Measurements from ENCODE around the gene VPS37B.
"Not testable (repeated sequence)": the region's sequence is repeated elsewhere in the genome, so short reads cannot be mapped to it uniquely, and the experiment has no call there.

The VPS37B gene

DNA sequence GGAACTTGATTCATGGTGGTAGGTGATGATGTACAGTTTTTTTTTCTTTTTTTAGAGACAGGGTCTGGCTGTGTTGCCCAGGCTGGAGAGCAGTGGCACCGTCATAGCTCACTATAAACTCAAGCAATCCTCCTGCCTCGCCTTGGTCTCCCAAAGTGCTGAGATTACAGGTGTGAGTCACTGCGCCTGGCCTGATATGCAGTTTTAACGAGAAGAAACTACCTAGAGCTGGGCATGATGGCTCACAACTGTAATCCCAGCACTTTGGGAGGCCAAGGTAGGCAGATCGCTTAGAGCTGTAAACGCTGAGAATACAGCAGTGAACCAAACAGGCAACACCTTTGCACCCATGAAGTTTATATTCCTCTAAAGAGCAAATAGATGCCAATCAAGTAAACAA, 13.0 kb upstream of the VPS37B start:
- DNase-seq (ENCODE audit: low read depth, low spot score): no peak

DNA sequence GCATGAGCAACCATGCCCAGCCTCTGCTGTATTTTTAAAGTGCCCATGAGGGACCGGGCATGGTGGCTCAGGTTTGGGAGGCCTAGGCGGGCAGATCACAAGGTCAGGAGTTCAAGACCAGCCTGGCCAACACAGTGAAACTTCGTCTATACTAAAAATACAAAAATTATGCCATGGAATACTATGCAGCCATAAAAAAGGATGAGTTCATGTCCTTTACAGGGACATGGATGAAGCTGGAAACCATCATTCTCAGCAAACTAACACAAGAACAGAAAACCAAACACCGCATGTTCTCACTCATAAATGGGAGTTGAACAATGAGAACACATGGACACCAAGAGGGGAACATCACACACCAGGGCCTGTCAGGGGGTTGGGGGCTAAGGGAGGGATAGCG, 9.3 kb upstream of the VPS37B start:
- not testable (repeated sequence) for DNase-seq (ENCODE audit: low read depth, low spot score)

DNA sequence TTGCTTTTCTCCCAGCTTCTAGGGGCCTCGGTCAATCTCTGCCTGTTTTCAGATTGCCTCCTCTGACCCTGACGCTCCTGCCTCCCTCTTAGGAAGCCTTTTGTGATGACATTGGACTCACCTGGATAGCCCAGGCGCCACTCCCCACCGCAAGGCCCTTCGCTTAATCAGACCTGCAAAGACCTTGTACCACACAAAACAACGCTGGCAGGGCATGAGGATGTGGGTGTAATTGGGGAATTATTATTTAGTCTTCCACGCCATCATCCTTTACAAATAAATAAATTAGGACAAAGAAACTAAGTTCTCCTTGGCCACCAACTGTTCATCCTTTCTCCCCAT, 7.7 kb upstream of the VPS37B start:
- DNase-seq (ENCODE audit: low read depth, low spot score): no peak

DNA sequence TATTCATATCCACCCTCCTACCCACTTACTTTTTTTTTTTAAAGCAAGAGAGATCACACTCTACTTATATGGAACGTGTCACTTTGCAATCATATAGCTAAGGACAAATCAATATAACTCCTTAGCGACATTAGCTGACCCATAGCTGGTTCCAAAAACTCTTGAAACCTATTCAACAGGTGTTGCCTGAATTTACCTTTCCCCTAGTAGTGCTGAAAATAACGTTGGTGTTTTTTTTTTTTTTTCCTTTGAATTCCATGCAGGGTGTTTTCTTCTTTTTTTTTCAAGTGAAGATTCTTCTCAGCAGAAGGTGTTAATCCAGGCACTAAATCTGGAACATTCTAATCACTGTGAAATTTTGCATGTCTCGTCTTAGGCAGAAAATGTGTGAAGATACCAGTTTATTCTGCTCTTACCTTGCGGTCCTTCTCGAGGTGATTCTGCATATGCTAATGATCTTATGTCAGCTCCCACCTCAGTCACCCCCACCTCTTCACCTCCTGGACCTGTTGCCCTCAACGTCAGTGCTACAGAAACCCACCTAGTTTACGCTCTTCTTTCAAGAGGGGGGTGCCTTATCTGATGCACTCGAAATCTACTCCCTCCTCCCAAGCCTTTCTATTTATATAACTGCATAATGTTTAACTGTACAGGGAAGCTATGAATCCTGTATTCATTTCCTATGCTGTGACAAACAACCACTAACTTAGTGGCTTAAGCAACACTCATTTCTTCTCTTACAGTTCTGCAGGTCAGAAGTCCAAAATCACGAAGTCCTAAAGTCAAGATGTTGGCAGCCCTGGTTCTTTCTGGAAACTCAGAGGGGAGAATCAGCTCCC, 7.1 kb upstream of the VPS37B start:
- no peak for DNase-seq (ENCODE audit: low read depth, low spot score)

DNA sequence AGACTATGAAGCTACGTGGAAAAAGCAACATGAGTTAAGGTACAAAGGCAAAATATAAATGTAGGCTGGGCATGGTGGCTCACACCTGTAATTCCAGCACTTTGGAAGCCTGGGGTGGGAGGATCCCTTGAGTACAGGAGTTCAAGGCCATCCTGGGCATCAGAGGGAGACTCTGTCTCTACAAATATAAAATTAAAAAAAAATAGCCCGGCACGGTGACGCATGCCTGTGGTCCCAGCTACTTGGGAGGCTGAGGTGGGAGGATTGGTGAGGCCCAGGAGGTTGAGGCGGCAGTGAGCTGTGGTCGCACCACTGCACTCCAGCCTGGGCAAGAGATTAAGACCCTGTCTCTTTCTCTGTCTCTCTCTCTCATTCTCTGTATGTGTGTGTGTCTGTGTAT, 4.0 kb upstream of the VPS37B start:
- no peak for DNase-seq (ENCODE audit: low read depth, low spot score)

DNA sequence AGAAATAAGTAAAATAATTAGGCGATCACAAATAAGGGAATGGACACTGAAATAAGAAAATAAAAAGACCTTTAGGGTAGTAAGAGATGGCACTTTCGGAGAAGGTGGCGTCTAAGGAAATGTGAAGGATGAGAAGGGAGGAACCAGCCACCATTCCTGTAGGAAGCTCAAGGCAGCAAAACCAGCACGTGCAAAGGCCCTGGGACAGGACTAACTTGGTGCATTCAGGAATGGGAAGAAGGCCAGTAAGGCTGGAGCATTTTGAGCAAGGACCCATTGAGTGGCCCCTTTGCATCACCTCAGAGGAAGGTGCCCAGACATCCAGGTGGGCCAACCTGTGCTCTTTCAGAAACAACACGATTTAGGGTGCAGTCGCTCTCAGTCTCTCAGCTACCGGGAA, 738 bp upstream of the VPS37B start:
- no peak for DNase-seq (ENCODE audit: low read depth, low spot score)

DNA sequence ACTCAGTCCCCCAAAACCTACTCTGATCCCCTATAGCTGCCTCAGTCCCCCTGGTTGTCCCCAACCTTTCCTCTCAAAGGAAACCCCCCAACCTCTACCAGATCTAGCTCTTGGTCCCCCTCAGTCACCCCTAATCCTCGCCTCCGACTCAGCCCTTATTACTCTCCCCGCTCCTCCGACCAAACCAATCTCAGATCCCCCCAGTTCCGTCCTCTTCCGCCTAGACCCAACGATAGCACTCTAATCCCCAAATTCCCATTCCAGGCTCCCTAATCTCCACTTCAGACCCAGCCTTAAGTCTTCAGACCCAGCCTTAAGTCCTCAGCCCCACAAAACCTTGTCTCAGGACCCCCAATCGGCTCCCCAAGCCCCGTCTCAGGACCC, 612 bp downstream of the VPS37B start:
- no peak for DNase-seq (ENCODE audit: low read depth, low spot score)

DNA sequence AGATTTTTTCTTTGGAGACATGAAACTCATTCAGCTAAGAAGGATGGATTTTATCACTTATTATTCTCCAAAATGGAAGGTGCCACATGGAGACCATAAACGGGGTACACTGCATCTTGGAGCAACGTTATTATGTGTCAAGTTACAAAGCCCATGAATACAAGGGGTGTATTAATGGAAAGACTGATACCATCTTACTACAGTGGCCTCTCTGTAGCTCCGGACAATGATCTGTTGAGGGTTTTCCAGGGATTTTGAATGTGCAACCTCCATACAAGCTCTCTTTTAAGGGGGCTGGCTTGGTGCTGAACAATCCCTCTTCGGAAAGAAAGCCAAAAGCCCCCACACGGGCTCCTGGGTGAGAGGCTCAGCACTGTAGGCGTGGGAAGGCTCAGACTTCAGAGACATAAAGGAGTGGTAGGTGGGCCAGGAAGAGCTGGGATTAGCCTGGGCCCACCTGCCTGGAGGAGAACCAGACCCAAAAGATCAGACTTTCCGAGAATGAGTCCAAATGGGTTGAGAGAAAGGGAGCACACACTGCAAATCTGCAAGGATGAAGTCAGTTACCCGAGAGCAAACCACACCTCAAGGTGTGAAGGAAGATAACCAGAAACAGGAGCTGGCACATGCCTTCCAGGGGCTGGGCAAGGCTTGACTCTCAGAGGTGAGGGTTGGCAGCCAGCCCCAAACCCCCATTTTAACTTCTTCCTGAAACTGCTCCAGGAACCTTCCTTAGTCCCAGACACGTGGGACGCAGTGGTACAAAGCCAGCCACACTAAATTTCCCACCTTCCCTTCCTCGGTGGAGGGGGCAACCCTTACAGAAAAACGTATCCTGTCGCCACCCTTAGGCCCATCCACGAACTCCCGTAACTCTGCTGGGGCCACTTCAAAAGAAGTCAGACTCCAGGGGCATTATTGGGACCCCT, 1.5 kb downstream of the VPS37B start:
- DNase-seq (ENCODE audit: low read depth, low spot score): no peak

DNA sequence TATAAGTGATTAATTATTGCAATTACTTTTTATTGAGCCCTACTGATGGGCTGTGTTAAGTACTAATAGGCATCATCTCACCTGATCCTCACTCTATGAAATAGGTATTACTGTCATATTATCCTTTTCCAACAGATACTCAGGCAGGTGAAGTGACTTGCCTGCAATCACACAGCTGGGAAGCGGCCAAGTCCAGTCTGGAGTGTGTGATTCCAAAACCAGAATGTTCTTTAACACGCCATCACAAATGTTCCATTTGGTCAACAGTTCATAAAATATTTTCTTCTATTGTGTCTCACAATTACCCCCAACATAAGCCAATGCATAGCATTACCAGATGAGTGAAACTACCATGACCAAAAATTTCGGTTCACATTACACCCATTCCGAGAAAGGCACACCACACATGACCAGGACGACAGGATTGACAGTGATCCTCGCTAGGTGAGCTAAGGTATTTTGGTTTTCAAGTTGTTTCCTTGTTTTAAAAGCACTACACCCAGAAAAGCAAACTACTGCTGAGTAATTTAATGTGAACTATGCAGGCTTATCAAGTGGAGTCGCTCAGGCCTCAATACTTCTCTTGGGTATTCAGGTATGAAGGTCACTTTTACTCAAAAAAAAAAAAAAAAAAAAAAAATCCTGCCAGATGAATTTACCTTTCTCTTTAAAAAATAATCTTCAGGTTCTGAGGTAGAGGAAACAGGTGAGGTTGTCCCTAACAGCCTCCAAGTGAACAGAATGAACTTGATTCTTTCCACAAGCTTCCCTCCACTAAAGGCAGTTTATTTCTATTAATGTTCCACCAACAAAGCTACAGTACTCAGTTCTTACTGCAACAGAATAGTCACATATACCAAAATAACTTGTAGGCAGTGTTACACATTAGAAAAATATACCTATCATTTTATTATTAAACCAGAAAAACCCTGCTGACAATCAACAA, 2.4 kb downstream of the VPS37B start:
- no peak for DNase-seq (ENCODE audit: low read depth, low spot score)

DNA sequence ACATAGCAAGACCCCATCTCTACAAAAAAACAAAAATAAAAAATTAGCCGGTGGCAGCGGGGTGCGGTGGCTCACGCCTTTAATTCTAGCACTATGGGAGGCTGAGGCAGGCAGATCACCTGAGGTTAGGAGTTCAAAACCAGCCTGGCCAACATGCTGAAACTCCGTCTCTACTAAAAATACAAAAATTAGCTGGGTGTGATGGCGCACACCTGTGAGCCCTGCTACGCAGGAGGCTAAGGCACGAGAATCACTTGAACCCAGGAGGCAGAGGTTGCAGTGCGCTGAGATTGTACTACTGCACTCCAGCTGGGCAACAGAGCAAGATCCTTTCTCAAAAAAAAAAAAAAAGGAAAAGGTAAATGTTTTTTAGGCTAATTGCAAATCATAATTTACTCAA, 3.2 kb downstream of the VPS37B start:
- not testable (repeated sequence) for DNase-seq (ENCODE audit: low read depth, low spot score)

DNA sequence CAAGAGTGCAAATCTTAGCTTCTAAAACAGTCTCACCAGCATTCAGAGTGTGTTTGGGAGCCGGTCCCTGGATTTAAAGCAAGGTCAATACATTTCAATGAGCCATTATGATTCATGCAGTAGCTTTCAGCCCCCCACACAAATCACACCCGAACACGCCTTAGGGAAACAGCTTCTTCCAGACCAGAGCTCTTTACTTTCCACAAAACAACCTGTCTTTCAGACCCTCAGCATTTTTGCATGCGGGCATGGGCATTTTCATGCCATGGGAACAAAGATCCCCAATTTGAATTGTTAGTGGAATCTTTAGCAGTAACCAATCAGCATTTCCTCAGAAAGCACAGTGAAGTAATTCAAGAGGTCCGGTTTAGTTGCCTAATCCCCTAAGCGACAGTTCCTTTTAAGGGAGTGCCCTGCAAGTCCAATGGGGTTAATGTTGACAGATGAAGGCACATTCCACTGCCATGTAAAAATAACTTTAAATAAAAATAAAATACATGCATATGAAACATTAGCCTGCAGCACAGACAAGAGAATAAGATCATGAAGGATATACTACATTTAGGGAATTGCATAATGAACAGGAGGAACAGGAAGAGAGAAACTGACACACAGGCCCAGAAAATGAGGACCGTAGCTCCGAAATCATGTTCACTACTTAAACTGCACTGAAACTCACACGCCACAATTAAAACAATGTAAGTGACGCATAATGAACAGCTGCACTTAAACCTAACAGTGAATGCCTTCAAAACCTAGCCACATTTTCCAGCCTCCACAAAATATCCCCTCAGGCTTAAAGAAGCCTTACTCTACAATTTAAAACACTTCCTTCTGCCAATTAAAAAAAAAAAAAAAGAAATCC, 4.0 kb downstream of the VPS37B start:
- peak; percentile 72 for DNase-seq (ENCODE audit: low read depth, low spot score)

DNA sequence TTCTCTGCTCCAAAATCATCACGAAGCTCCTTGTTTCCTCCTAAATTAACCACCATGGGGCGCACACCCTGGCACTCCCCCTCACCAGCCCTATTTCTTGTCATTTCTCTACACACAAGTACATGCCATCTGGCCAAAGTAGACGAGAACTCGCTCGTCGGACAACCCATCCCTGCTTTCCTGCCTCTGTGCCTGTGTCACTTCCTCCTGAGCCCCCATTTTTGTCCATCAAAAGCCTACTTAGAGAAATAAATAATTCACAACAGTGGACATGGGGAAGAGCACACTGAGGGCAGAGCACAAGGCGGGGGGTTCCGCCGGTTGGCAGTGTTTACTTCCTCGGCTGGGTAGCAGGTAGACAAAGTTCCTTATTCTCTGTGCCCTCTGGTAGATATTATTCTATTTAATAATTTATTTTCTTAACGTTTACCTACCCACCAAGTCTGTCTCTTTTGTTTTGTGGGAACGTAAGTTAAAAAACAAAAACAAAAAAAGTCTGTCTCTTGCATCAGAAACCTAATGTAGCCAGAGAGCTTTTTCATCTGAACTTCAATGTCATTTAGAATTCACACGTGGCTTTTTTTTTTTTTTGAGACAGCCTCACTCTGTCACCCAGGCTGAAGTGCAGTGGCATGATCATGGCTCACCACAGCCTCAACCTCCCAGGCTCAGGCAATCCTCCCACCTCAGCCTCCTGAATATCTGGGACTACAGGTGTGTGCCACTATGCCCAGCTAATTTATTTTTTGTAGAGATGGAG, 6.0 kb downstream of the VPS37B start:
- DNase-seq (ENCODE audit: low read depth, low spot score): no peak

DNA sequence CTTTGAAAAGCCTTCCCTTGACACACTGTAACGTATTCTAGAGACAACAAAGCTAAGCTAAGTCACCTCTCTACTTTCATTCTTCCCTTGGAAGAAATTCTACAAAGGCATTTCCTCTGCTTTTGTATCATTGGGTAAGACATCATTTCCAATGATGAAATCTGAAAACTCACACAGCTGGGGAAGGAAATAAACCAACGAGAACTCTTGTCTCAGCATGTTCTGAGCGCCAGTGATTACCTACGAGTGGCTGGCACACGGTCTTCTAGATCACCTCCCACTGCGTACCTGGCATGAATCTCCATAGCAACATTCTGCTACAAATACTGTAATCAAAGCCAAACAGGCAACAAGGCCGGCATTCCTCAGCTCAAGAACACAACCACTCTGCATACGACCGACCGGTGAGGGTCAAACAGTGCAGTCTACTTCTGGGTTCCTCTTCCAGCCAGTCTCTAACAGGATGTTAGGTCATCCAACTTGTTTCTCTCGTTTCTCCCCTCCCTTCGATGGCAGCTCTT, 7.6 kb downstream of the VPS37B start:
- no peak for DNase-seq (ENCODE audit: low read depth, low spot score)

DNA sequence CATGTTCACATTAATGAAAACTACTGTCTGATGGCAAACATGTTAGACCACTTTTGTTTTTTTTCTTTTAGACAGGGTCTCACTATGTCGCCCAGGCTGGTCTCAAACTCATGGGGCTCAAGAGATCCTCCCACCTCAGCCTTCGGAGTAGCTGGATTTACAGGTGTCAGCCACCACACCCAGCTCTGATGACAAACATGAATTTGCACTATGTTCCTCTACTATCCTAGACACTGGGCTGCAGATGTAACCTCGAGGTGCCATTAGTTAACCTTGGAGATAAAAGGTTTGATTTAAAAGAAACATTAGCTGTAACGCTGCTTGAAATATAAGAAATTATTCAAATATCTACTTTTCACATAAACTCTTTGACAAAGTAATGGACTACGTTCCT, 8.1 kb downstream of the VPS37B start:
- no peak for DNase-seq (ENCODE audit: low read depth, low spot score)

DNA sequence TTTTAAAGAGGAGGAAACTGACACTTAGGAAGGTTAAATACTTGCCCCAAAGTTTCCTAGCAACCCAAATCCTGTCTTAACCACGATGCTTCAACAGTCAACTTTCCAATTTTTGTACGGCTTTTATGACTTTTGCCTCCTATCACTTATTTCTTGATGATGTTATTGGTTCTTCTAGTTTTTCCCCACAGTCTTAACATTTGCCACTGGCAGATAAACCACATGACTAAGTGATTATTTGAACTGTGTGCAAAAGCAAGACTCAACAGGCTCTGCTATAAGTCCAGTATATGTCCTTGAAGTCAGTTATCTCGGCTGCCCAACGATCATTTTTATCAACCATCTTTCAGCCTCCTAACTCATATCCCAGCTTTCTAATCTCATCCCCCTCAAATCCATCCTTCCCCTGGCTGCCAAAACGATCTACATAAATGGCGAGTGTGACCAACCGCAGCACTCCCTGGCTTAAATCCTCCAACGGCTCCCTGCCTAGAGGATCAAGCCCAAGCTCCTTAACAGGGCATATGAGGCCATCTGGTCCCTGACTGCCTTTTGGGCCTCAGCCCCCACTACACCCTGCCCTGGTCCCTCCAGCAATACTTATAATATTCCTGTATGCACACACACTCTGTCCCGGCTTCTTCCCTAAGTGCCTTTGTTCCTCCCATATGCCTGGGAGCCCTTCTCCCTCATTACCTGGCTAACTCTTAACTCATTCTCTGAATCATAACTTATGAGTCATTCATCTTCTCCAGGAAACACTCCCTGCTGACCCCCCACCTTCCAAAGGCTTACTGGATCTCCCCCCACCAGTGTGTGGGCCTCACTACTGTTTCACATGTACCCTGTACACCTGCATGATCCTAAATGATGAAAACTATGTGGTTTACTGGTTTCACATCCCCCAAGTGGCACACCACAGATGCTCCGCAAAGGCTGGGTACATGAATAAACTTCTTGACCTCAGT, 8.8 kb downstream of the VPS37B start:
- no peak for DNase-seq (ENCODE audit: low read depth, low spot score)

DNA sequence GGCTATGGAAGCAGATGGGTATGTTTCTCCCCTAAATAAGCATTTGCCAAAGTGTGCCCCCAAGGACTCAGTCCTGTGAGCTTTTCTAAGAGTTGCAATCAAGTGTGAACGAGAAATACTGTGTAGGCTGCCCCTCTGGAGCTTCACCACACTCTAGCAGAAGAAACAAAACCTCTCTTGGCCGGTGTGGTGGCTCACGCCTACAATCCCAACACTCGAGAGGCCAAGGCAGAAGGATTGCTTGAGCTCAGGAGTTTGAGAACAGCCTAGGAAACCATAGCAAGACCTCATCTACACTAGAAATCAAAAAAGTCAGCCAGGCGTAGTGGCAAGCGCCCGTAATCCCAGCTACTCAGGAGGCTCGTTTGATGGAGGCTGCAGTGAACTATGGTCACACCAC, 9.8 kb downstream of the VPS37B start:
- no peak for DNase-seq (ENCODE audit: low read depth, low spot score)

DNA sequence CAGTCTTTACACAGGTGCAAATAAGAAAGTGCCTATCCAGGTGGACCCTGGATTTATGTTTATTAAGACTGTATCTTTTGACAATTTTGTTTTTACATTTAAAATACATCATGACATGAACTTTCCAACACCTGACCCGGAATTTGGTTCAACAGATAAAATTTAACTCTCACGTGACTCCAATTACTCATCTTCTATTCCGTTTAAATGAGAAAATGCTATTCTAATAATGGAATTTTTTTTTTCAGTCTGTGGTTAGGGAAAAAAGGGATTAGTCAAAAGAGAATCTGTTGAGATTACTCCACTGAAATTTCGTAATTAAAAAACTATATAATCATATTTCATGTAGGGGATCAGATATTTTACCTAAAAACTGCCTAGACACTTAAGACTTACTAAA, 11.1 kb downstream of the VPS37B start:
- DNase-seq (ENCODE audit: low read depth, low spot score): no peak

DNA sequence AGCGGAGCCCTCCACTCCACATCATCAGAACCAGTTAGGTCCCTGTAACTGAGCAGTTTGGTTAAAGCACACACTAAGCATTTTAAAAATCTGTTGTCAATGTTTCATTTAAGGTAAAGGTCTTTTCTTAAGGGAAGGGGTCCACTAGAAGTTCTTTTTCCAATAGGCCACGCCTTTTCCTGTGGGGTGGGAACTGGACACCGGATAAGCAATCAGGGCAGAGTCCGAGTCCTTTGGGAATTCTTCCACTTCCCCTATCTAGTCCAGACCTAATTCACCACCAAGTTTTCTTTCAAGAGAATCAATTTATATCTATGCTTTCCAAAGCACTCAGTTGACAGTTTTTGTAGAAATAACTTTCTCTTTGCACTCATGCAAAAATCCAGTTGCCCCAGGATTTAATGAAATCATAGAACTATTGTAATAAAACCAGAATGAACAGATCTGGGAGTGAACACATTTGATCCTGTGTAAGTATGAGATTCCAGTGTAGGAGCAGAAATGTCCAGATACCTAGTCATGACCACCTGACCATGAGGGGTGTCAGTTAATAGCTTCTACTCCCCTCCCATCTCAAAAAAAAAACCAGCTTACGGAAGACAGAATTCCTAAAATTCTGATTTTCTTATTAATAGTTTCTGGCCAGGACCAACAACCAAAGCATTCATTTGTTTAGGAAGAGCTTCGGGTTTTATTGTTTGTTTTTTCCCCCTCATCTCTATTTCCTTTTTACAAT, 11.7 kb downstream of the VPS37B start:
- no peak for DNase-seq (ENCODE audit: low read depth, low spot score)
